ENCODE results near the gene SLC6A3.
"Not testable (repeated sequence)": the region's sequence is repeated elsewhere in the genome, so short reads cannot be mapped to it uniquely, and the experiment has no call there.

Gene SLC6A3

DNA sequence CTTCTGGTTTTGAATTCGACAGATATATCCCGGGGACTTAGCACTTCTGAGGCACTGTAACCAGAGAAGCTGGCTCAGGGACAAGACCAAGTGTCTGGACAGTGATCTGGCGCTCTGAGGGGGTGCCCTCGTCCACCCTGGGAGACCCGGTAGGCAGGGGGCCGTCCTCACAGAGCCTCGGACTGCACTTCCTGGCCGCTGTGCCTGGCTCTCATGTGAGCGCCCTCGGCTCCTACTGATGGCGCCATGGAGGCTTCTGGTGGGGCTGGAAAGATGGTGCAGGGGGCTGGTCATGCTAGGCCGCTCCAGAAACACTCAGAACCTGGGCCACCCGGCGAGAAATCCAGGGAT, 18.8 kb upstream of the SLC6A3 start:
- no peak for DNase-seq (ENCODE audit: low spot score)

GRCh38 chr5:1463326-1464095, 18.3 kb upstream of the SLC6A3 start:
- no peak for DNase-seq (ENCODE audit: low spot score)

DNA sequence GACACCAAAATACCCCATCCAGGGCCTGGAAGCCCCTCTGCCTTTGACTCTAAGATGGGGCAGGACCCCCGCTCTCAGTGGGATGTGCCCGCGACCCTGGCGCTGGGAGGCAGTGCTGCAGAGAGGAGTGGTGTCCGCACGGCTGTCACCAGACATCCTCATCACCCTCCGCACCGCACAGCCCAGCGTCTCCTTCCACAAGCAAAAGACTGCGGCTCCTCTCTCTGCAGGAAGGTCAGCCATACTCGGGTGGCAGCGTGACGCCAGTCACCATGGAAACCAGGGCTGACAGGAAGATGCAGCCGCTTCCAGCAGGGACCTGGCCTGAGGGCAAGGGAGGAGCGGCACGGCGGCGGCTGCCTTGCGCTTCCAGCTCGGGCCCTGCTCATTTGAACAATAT, 17.1 kb upstream of the SLC6A3 start:
- no peak for DNase-seq (ENCODE audit: low spot score)

DNA sequence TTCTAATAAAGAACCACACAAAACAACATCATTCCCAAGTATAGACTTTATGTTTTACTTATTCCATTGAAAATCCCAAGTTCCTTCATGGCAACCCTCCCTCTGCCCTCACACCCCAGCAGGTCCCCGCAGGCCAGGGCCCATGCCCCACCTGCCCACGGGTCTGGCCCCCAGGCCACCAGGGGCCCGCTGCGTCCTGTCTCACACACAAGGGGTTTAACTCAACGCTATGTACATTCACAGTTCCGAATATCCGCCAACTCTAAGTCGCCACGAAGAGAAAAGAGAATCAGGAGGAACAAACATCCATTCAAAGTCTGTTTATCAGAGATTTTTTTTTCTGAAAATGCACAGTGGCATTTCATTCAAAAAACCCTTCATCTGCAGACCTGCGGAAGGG, 16.2 kb upstream of the SLC6A3 start:
- DNase-seq (ENCODE audit: low spot score), result no peak

DNA sequence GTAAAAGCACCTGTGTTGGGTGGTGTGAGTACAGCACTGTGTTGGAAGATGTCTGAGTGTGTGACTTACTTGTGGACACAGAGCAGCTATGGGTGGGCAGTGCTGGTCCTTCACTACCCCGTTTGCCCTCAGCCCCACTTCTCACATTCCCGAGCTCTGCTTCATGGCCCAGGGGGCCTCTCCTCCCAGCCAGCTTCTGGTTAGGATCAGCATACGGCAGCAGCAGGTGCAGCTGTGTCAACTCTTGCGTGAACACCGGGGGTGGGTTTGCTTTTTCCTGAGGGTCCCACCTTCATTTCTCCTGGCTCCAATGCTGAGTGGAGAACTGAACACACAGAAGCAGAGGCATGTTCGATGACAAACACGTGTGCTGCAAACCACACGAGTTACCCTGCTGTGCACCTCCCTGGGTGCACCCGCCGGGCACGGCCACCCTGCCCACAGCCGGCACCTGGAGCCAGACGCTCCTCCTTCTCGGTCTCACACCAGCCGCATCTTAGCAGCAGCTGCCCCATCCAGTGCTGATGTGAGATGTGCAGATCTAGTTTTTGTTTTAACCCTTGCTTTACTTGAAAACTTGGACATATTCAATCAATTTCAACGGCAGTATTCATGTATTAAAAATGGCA, 14.9 kb upstream of the SLC6A3 start:
- no peak for DNase-seq (ENCODE audit: low spot score)

DNA sequence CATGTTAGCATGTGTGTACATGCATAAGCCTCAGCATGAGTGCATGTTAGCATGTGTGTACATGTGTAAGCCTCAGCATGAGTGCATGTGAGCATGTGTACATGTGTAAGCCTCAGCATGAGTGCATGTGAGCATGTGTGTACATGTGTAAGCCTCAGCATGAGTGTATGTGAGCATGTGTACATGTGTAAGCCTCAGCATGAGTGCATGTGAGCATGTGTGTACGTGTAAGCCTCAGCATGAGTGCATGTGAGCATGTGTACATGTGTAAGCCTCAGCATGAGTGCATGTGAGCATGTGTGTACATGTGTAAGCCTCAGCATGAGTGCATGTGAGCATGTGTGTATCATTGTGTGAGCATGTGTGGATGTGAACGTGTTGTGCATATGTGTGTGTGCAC, 14.2 kb upstream of the SLC6A3 start:
- DNase-seq (ENCODE audit: low spot score), result not testable (repeated sequence)

- not testable (repeated sequence) for DNase-seq (ENCODE audit: low spot score)
Observed at GRCh38 chr5:1456110-1456881, 11.1 kb upstream of the SLC6A3 start.

GRCh38 chr5:1453613-1454012, 8.4 kb upstream of the SLC6A3 start:
- no peak for DNase-seq (ENCODE audit: low spot score)

- DNase-seq (ENCODE audit: low spot score), result no peak
Observed at GRCh38 chr5:1449081-1449630, 3.9 kb upstream of the SLC6A3 start.

- DNase-seq (ENCODE audit: low spot score), result no peak
Observed at GRCh38 chr5:1448511-1449011, 3.3 kb upstream of the SLC6A3 start.

GRCh38 chr5:1447671-1448361, 2.6 kb upstream of the SLC6A3 start:
- DNase-seq (ENCODE audit: low spot score), result no peak

- no peak for DNase-seq (ENCODE audit: low spot score)
Observed at GRCh38 chr5:1446602-1447343, 1.5 kb upstream of the SLC6A3 start.

DNA sequence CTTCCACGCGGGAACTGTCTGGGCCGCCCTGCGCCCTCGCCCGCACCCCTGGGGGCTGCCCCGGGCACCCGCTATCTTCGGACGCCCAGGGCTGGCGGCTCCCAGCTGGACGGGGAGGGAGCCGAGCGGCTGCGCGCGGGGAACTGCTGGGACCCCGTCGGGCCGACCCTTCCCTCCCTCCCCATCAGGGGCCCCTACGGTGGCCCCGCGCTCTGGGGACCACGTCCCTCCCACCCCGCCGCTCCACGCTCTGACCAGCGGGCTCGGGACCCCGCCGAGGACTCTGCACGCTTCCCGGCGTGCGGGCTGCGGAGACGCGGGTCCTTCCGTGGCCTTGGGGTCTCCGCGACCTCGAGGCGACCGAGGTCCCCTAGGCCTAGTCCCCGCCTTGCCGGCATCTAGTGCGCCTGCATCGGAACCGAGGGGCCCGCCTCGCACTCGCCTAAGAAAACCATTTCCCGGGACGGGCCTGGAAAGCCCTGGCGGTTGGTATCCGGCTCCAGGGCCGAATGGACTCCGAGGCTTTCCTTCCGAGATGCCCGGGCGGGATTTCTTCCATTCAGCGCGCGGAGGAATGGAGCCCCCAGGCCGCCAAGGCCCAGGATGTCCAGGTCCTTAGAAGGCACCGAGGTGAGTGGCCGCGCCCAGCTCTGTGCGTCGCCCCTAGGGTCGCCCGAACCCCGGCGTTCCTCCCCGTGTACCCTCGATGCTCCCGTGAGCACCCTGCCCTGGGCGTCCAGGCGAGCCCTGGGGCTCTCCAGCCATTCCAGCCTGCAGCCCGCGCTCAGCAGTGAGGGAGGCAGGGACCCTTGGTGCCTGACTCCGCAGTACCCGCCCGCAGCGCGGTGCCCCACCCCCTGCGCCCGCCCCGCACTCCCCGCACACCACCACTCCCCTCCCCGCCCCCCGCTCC, 705 bp upstream of the SLC6A3 start:
- no peak for DNase-seq (ENCODE audit: low spot score)

DNA sequence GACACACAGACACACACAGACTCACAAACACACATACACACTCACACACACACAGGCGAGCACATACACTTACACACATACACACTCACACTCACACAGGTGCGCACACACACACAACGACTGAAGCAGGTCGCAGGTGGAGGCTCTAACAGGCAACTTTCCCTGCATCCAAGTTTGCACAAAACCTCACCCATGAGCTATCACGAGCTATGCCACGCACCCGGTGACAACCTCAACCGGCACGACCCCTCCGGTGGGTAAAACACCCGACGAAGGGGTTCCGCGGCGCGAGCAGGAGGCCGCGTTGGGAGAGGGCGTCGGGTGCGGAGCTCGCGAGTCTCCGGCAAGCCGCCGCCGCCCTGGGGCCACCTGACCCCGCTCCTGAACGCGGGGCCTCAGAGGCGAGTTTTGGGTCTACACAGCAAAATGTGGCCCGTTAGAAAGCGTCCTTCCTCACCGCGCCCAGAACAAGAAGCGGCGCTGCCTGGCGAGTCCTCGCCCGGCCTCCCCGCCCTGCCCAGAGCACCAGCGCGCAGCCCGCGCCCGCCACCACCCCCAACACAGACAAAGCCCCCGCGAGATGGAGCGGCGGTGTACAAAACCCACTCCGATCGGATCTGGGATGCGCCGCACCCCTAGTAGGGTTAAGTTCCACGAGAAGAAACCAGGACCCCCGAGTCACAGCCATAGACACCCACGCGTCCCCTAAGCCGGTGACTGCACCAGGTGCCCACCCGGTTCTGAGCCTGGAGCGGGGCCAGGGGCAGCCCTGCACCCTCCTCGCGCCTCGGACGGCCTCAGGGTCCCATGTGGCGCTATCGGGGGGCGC, 665 bp downstream of the SLC6A3 start:
- no peak for DNase-seq (ENCODE audit: low spot score)

DNA sequence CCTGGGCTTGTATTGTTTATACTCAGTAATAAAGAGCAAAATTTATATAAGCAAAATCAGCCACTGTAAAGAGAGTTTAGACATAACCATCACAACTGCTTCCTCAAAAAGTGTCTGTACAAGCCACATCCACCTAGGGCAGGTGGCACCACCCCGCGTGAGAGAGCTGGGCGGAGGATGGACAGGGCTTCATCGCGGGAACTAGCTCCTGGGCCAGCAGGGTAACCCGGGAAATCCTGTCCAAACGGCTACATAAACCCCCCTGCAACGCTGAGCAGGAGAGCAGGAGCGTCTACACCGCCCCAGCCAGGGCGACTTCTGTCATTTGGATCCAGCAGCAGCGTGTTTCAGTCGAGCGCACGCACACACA, 1.3 kb downstream of the SLC6A3 start:
- DNase-seq (ENCODE audit: low spot score), result no peak

GRCh38 chr5:1443171-1443570, 2.1 kb downstream of the SLC6A3 start:
- DNase-seq (ENCODE audit: low spot score), result no peak

DNA sequence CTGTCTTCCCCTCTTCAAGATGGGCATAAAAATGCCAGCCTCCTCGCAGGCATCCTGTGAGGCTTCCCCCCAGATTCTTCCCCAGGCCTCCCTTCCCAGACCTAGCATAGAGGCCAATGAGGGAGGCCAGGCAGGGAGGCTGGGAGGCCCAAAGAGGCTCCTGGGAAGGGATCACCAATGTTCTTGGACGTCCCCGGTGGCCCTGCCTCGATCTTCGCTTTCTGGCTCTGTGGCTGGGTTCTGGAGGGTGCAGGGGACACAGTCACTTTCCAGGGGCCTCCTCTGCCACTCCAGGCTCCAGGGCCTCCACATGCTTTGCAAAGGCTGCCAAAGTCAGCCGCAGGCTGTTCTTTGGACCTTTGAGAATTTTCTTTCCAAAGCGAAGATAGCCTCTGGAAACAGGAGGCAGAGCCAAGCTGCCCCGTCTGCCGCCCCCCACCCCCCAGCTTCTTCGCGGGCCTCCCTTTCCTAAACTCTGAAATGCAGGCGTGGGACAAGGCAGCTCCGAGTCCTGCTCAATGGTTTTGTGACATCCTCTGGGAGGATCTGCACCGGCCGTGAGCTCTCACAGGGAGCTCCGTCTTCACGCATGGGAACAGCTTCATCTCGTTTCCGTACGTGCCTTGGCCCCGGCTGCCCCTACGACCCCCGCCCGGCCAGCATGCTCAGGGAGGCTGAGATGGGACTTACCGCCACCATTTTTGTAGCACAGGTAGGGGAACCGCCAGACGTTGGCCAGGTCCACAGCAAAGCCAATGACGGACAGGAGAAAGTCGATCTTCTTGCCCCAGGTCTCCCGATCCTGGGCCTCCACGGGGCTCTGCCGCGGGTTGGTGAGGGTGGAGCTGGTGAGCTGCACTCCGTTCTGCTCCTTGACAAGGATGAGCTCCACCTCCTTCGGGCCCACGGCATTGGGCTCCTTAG, 2.8 kb downstream of the SLC6A3 start:
- DNase-seq (ENCODE audit: low spot score), result no peak

GRCh38 chr5:1441166-1441865, 3.9 kb downstream of the SLC6A3 start:
- no peak for DNase-seq (ENCODE audit: low spot score)
